GM12891 (cell line): ENCODE results near the gene GPAT3.
"Not testable (repeated sequence)": the region's sequence is repeated elsewhere in the genome, so short reads cannot be mapped to it uniquely, and the experiment has no call there.

Experiments
- PAX5 ChIP-seq: IDR thresholded peaks from 2 replicates; pipeline ENCODE4 v1.6.1; 2011; ENCODE audit warnings: low read length, moderate library complexity, mild to moderate bottlenecking; ENCODE audit not compliant: insufficient read depth, severe bottlenecking
- POLR2A ChIP-seq: IDR thresholded peaks from 2 replicates; pipeline ENCODE4 v1.6.1; 2011; ENCODE audit warnings: low read depth, low read length, control low read depth
- POLR2AphosphoS5 ChIP-seq: IDR thresholded peaks from 2 replicates; pipeline ENCODE4 v1.6.1; 2011; ENCODE audit warnings: low read depth, low read length, control low read depth
- SPI1 ChIP-seq: IDR thresholded peaks from 2 replicates; pipeline ENCODE4 v1.6.1; 2011; ENCODE audit warnings: low read depth, low read length, control low read depth
- TAF1 ChIP-seq: IDR thresholded peaks from 2 replicates; pipeline ENCODE4 v1.6.1; 2011; ENCODE audit warnings: low read depth, low read length, control low read depth

DNA sequence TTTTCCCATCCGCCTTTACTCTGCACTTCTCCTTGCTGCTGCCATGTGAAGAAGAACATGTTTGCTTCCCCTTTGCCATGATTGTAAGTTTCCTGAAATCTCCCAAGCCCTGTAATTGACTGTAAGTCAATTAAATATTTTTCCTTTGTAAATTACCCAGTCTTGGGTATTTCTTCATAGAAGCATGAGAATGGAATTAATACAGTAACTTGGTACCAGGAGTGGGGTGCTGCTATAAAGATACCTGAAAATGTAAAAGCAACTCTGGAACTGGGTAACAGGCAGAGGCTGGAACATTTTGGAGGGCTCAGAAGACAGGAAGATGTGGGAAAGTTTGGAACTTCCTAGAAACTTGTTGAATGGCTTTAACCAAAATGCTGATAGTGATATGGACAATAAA is 86.2 kb downstream of the GPAT3 start:
- not testable (repeated sequence) for TF ChIP-seq POLR2A, TAF1, PAX5, POLR2AphosphoS5, SPI1
